Astrocyte of the cerebellum (primary cell): ENCODE data around the gene SERPINF2.

Source experiments
- DNase-seq: peaks from one replicate; pipeline ENCODE4 v3.0.0-alpha.2; 2011; ENCODE audit warnings: low read depth
- H3K4me3 ChIP-seq: 2 replicates; pipeline ENCODE4 v1.5.1; 2011; ENCODE audit warnings: mild to moderate bottlenecking, low read depth, low read length, moderate library complexity
- in situ Hi-C: cut with HindIII; loops from 2 replicates; pipeline ENCODE4 v1.10.0; 2017; ENCODE audit warnings: low sequenced_read_pairs
- TF ChIP-seq, protein P1 (sequence below): IDR thresholded peaks from 2 replicates; pipeline ENCODE4 v1.5.1; 2012; ENCODE audit warnings: low read length, low read depth, moderate library complexity, mild to moderate bottlenecking; ENCODE audit errors: missing control alignments

The SERPINF2 gene

DNA sequence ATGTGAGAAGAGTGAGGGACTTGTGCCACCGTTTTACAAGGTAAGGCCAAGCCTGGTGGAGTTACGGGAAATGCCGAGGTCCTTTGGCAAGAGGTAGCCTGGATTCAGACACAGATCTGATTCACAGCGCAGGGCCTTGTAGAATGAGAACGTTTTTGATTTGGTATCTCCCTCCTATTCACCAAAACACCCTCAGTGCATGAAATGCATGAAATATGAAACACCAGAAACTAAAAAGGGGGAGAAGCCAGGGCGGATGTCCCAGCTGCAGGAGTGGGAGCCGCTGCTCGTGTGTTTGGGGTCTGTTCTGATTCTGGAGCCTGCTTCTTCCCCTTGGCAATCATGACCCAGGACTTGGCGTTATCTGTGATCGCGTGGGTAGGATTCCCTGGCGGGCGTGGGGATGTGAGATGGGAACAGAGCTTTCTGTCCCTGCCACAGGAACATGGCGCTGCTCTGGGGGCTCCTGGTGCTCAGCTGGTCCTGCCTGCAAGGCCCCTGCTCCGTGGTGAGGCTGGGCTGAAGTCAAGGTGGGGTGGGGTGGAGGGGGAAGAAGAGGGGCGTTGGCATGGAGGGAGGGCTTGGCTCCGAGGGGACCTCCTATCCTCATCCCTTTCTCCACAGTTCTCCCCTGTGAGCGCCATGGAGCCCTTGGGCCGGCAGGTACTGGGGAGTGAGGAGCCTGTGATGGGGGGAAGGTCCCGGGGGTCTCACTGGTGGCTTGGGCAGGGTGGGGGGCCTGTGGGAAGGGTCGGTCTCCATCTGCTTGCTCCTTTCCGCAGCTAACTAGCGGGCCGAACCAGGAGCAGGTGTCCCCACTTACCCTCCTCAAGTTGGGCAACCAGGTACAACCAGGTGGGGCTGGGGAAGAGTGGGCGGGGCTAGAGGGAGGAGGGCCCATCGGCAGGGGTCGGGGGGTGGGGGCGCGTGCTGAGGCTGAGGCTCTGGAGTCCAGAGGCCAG is 2.2 kb downstream of the SERPINF2 start:
- TF ChIP-seq, protein P1, sequence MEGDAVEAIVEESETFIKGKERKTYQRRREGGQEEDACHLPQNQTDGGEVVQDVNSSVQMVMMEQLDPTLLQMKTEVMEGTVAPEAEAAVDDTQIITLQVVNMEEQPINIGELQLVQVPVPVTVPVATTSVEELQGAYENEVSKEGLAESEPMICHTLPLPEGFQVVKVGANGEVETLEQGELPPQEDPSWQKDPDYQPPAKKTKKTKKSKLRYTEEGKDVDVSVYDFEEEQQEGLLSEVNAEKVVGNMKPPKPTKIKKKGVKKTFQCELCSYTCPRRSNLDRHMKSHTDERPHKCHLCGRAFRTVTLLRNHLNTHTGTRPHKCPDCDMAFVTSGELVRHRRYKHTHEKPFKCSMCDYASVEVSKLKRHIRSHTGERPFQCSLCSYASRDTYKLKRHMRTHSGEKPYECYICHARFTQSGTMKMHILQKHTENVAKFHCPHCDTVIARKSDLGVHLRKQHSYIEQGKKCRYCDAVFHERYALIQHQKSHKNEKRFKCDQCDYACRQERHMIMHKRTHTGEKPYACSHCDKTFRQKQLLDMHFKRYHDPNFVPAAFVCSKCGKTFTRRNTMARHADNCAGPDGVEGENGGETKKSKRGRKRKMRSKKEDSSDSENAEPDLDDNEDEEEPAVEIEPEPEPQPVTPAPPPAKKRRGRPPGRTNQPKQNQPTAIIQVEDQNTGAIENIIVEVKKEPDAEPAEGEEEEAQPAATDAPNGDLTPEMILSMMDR, result no peak
- no peak for DNase-seq
- no peak overlapping the region for H3K4me3 ChIP-seq
- in situ Hi-C loops, result no loop called here

DNA sequence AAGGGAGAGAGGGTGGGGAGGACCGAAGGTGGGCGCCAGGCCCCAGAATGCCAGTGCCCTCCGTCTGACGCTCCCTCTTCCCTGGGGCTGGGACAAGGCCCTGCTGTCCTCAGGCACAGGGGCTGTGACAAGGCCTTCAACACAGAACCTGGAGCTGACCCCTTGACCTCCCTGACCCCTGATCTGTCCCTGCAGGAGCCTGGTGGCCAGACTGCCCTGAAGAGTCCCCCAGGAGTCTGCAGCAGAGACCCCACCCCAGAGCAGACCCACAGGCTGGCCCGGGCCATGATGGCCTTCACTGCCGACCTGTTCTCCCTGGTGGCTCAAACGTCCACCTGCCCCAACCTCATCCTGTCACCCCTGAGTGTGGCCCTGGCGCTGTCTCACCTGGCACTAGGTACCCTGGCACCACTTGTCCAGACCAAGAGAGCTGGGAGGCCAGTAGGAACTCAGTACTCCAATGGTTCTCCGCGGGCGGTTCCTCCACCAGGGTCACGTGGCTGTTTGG is 2.9 kb downstream of the SERPINF2 start:
- TF ChIP-seq, protein P1, result no peak
- in situ Hi-C loops, result no loop called here
- DNase-seq, result no peak
- no peak overlapping the region for H3K4me3 ChIP-seq

DNA sequence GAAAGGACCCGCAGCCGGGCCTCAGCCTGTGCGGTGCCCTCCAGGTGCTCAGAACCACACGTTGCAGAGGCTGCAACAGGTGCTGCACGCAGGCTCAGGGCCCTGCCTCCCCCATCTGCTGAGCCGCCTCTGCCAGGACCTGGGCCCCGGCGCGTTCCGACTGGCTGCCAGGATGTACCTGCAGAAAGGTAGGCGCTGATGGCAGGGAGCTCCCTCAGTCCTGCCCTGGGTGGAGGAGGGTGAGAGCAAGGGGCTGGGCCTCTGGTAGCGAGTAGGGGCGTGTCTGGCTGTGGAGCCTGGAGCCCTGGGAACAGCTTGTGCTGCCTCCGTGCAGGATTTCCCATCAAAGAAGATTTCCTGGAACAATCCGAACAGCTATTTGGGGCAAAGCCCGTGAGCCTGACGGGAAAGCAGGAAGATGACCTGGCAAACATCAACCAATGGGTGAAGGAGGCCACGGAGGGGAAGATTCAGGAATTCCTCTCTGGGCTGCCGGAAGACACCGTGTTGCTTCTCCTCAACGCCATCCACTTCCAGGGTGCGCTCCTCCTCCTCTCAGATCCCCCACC is 4.4 kb downstream of the SERPINF2 start:
- DNase-seq, result no peak
- TF ChIP-seq, protein P1, result no peak
- H3K4me3 ChIP-seq, result no peak overlapping the region
- in situ Hi-C loops, result no loop called here

DNA sequence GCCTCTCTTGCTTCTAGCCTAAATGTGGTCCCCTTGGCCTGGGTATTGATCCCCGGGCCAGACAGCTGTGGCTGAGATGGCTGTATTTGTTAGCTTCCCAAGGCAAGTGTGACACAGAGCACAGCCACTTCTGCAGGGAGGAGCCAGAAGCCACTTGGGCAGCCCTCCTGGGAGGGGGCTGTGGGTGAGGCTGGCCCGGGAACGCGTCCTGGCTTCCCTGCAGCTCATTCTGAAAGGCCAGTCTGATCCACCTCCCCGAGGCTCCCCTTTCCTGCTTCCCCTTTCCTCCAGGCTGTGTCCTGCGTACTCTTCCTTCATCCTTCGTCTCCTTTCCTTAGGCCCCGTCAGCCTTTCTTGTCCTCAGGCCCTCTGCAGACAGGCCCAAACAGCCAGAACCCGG is 8.0 kb downstream of the SERPINF2 start:
- no peak overlapping the region for H3K4me3 ChIP-seq

DNA sequence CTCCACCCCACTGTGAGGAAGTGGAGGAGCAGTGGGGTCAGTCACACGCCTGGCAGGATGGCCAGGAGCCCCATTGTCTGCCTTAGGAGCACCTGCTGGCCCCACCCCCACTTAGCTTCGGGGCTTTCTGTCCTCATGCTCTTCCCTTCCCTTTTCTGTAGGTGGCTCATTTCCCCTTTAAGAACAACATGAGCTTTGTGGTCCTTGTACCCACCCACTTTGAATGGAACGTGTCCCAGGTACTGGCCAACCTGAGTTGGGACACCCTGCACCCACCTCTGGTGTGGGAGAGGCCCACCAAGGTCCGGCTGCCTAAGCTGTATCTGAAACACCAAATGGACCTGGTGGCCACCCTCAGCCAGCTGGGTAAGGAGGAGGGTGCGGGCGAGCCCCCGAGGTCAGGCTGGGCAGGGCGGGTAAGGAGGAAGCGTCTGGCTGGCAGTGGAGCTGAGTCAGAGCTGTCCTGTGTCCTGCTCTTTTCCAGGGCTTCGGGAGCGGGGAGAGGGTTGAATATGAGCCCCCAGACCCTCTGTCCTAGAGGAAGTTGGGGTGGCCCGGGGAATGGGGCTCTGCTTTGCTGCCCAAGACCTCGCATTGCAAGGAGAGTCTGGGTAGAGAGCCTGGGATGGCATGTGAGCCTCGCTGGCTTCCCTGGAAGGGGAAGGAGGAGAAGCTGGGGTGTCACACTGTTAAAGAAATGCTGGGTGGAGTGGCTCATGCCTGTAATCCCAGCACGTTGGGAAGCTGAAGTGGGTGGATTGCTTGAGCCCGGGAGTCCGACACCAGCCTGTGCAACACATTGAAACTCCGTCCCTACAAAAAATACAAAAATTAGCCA is 10.0 kb downstream of the SERPINF2 start:
- H3K4me3 ChIP-seq, result no peak overlapping the region
- DNase-seq, result no peak
- TF ChIP-seq, protein P1, result no peak
- in situ Hi-C loops, result no loop called here

More for the DNA sequence above, 8.0 kb downstream of the SERPINF2 start:
- TF ChIP-seq, protein P1, result no peak
- no peak for DNase-seq
- in situ Hi-C loops, result no loop called here
